RCC 7860 (cell line): ENCODE data around the gene PRPF6.

Experiments
- DNase-seq: peaks from one replicate; pipeline ENCODE4 v3.0.0-alpha.2; 2015; ENCODE audit warnings: low spot score
- FAIRE-seq: peaks from 2 replicates; lab custom pipeline; 2012; peaks lifted over from hg19 to GRCh38; lab: Jason Lieb, UNC

PRPF6 gene

DNA sequence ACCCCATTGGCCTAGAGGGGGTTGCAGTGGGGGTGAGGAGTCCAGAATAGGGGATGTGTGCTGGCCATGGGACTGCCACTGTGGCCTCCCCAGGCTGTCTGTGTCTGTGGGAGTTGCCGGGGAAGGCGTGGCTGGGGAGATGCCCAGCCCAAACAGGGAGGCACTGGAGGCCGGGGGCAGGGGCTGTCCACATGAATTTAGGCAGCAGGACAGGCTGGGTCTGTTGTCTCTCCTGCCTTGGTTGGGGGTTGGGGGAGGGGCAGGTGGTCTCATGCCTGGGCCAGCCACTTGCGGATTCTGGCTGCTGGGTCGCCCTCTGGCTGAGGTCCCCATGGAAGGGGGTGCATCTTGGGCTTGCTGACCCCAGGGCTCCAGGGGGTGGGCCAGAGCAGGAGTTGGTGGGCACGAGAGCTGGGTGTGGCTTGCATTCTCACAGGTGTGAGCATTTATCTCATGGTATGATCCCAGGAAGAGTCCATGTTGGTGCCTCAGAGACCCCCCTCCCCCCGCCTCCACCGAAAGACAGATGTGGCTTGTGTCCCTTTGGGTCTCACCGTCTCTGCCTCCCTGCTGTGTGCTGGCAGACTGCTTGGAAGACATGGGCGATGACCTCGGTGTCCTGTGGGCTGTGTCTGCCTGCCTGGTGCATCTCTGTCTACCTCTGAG is 64.5 kb downstream of the PRPF6 start:
- no peak for DNase-seq

DNA sequence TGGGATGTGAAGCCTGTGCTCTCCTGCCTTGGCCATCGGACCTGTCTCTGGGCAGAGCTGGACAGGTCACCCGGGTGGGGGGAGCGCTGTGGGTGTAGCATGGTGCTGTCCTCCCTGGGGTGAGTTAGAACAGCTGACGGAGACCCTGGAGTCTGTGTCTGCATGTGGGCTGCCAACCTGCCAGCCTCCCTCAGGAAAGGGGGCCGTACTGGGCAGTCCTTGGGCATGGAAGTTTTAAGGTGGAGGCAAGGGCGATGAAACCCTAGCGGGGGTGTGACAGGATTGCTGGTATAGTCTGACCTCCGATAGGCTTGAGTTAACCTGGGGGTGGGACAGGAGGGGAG is 66.1 kb downstream of the PRPF6 start:
- DNase-seq (no peak), FAIRE-seq (no peak)

More for the DNA sequence above, 64.5 kb downstream of the PRPF6 start:
- no peak for FAIRE-seq

DNA sequence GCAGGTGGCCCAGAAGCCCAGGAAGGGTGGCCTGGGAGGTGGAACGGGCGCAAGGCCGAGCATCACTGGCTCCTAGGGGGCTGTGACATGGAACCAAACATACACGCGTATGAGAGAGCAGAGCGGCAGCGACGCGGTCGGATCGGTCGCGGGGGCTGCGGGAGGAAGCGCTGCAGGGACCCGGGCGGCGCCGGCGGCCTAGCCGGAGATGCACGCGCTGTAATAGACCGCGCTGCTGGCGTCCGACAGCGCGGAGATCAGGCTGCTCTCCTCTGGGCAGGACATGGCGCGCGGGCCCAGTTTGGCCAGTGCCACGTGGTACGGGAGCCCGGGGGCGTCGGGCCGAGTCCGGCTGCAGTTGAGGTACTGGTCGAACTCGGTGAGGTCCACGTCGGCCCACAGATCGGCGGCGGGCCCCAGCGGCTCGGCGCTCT is 67.1 kb downstream of the PRPF6 start:
- FAIRE-seq (no peak), DNase-seq (no peak)

DNA sequence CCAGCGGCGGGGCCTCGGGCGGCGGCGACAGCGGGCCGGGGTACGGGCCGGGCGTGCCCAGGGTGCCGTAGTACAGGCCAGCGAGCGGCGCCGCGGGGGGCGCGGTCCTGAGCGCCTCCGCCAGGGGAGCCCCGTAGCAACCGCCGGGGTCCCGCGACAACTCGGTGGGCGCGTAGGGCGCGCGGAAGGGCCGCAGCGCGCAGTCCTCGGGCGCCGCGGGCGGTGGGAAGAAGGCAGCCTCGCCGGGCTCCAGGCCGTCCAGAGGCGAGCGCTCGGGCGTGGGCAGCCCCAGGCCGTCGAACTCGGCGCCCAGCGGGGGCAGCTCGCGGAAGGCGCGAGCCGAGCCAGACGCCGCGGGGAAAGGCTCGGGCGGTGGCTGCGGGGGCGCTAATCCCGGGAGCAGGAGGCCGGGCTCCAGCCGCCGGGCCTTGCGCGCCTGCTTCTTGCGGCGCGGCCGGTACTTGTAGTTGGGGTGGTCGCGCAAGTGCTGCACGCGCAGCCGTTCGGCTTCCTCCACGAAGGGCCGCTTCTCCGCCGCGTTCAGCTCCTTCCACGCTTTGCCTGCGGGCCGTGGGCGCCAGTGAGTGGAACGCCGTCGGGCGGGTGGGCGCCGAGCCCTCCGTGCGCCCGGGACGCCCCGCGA is 67.6 kb downstream of the PRPF6 start:
- FAIRE-seq (no peak), DNase-seq (no peak)

DNA sequence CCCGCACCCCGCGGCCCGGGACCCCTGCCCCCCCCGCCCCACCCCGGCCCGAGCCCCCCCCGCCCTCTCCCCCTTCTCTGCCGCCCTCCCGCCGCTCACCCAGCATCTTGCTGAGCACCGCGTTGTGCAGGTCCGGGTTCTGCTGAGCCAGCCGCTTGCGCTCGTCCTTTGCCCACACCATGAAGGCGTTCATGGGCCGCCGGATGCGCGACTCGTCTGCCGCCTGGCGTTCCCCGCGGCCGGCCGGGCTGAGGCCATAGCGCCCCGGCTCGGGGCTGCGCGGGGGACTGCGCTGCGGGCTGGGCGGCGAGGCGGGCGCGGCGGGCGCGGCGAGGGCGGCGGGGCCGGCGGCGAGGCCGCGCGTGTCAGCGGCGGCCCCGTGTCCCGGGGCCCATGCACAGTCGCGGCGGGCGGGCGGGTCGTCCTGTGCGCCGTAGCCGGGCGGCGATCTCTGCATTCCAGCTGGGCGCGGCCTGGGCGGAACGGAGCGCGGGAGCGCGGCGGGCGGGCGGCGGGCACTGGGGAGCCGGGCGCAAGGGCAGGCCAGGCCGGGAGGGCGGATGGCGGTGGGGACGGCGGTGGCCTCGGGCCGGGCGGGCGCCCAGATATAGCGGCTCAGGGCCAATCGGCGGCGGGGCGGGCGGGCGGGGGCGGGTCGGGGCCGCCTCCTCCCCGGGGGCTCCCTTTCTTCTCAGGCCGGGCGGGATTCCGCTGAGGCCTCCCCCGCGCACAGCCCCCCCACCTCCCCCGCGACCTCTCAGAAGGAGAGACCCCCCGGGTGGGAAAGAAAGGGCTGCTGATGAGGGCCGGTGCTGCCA is 68.3 kb downstream of the PRPF6 start, which contains the start of gene SOX18:
TSS of gene SOX18 (minus strand) at position 580 of the 818 bp plus-strand sequence. CDS start at position 457, 123 bp downstream.
- FAIRE-seq, result no peak
- DNase-seq, result no peak

DNA sequence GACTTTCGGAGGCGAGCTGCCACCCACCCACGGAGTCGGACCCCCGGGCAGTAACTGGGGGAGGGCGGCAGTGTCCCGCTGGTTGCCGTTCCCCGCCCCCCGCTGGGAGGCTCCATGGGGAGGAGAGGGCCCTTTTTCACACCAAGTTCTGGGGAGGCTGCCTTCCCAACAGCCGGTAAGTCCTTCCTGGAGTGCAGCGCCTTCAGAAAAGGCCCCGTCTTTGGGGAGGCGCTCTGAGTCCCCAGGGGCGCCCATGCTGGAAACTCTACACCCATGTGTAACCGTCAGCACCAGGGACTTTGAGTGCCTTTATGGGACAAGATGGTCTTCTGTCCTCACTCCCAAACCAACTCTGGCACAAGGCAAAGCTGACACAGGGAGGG is 68.9 kb downstream of the PRPF6 start:
- no peak for FAIRE-seq
- no peak for DNase-seq

DNA sequence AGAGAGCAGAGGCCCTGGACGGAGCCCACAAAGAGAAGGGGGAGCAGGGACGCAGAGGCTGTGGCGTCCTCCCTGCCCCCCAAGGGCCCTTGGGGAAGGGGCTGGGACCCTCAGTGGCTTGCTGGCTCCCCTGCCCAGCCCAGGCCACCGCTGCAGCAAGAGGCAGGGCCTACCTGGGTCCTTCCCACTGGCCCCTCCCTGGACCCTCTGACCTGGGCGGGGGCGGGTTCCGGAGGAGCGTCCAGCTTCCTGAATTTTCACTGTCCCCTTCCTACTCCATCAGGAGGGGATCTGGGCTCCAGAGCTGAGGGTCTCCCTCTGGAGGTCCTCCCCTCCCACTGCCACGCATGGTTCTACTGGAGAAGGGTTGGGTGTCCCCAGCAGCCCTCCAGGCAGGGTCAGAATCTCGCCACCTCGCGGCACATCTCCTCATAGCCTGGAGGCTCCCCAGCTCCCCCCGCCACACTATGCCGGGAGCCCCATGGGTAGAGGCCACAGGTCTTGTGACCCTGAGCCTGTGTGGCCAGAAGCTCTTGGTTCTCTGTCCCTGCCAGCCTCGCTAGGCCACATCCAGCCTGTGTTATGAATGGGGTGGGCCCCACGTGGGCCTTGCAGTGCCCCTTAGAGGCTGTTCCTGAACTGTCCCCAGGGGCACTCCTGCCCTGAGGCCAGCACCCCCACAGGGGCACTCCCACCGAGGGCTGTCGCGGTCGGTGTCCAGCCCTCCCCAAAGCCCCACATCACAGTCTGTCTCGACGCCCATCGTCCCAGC is 69.5 kb downstream of the PRPF6 start:
- no peak for FAIRE-seq
- DNase-seq, result no peak

DNA sequence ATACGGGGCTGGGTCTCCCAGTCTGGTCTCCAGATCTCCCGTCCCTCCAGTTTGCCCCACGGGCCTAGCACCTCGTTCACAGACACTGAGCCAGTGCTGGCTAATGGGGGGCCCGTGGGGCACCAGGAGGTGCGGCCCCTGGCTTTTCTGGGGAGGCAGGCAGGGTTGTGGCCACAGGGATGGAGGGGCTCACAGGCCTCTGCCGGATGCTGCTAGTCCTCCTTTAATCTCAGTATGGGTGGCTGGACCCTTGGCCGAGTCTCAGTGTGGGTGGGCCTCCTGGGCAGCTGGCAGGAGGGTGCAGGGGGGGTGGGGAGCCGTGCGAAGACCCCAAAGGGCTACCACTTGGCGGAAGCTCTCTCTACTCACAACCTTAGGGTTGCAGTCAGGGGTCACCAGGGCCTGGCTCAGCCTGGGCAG is 70.1 kb downstream of the PRPF6 start:
- FAIRE-seq, result no peak
- DNase-seq, result no peak

DNA sequence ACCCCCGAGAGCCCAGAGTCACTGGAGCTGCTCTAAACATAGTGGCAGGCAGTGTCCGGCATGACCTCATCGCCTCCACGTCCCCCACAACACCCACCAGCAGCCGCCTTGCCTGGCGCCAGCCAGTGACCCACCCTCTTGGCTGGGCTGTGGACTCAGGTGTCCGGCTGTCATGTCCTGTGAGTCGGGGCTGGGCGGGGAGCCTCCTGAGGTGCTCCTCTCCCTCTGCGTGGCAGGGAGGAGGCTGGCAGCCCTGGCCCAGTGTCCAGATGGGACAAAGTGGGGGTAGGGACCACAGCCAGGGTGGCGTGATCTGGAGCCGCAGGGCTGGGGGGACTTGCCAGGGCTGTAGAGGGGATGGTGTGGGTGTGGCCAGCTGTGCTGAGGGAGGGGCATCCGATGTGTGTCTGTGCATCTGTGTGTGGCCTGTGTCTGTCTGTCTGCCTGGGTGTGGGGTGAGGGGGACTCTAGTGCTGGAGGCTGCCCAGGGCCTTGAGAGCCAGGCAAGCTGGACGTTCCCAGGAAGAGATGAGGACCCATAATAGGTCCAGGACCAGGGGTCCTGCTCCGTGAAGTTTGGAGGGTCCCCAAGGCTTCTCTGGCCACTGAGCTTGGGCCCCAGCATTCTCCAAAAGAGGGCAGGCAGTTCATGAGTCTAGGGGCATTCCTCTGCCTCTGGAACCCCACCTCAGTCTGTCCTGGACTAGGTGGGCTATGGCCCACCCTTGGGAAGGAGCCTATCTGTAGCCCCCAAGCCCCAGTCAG is 70.8 kb downstream of the PRPF6 start:
- FAIRE-seq, result no peak
- no peak for DNase-seq

DNA sequence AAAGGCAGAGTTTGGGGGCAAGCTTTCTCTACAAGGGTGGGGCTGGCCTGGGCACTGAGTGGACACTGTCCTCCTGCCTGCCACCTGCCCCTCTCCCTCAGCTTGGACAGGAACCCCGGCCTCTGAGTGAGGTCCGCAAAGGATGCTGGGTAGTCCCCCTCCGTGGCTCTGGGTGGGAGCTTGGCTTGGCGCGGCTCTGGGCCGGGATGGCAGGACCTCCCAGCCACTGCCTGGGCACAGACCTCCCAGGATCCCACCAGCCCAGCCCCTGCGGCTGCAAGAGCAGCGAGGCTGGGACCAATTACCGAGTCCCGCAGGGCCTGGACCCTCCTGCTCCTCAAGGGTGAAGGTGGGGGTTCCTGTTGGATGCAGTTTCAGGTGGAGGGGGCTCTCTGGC is 71.4 kb downstream of the PRPF6 start:
- no peak for DNase-seq
- FAIRE-seq, result no peak

DNA sequence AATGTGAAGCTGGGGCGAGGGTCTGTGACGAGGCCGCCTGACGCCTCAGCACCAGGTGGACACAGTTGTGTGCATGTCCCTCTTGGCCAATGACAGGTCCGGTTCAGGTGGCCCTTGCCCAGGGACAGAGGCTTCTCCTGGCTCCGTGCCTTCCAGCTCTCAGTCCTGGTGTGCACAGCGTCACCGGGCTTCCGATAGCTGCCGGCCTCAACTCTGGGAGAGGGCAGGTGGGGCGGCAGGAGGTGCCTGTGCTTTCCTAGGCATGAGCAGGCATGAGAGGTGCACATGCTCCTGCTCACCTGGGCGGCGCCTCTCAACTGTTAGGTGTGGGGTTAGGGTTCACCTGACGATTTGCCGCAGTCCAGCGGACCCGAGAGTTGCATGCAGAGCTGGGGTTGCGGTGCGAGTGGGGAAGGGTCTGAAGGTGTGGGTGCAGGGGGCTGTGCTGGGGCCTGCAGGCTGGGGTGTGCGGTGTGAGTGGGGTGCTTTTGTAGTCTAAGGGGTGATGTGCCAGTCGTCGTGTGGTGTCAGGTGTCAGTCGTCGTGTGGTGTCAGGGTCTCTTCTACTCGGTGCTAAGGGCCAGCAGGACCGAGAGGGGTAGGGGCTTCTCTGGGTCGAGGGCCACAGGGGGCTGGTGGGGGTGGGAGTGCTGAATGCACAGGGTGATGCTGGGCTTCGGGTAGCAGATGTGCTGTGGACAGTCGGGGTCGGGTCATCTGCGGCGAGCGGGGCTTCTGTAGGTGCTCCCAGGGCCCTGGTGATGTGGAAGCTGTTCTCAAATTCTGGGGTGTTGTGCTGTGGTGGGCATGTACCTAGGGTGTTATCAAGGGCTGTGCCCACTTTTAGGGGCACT is 72.3 kb downstream of the PRPF6 start:
- no peak for FAIRE-seq
- DNase-seq, result no peak

DNA sequence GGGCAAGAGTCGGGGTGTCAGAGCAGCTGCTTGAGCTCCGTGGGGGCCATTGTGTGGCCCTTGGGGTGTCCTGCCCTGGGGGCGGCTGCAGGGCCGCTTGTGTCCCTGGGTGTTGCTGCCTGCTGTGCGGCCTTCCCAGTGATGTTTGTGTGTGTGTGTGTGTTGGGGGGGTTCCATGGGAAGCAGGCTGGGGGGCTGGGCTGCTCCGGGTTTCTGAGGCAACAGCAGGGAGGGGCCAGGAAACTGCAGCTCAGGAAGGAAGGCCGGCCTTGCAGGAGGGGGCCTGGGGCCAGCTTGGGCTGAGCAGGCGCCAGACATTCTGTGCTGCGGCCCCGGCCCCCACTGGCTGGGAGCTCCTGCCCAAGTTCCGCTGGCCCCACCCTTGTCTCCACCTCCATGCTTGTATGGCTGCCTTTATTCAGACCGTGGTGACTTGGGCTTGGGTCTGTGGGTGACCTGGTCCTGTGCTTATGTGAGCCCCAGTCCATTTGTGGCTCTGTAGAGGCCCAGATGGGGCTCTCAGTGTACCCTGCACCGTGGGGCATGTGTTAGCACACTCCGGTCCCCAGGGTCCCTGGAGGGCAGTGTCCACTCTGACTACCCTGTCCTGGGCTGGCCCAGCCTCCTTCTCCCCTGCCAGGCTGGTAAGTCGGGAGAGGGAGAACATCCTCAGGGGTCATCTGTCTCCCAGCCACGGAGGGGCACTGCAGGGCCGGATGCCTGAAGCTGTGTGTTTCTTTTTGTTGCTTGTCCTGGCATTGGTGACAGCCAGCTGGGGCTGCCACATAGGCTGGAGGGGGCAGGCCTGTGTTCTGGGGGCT is 73.1 kb downstream of the PRPF6 start:
- no peak for FAIRE-seq
- DNase-seq, result peak; percentile 41

DNA sequence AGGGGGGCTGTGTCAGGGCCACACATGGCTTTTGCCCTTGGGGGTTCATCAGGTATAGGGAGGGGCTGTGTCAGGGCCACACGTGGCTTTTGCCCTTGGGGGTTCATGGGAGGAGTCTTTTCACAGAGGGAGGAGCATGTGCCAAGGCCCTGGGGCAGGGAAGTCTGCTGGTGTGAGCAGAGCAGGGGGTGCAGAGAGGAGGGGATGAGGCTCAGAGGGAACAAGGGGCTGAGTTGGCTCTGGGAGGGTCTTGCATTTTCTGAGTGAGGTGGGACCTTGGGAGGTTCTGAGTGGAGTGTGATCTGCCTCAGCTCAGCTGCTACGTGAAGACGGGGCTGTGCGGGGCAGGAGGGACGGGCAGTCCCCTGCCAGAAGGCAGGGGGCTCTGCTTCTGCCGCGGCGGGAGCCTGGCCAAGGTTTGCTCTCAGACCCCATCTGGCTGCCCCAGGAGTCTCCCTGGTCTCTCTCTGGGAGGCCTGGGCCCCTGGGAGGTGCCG is 74.5 kb downstream of the PRPF6 start:
- FAIRE-seq (no peak), DNase-seq (no peak)

DNA sequence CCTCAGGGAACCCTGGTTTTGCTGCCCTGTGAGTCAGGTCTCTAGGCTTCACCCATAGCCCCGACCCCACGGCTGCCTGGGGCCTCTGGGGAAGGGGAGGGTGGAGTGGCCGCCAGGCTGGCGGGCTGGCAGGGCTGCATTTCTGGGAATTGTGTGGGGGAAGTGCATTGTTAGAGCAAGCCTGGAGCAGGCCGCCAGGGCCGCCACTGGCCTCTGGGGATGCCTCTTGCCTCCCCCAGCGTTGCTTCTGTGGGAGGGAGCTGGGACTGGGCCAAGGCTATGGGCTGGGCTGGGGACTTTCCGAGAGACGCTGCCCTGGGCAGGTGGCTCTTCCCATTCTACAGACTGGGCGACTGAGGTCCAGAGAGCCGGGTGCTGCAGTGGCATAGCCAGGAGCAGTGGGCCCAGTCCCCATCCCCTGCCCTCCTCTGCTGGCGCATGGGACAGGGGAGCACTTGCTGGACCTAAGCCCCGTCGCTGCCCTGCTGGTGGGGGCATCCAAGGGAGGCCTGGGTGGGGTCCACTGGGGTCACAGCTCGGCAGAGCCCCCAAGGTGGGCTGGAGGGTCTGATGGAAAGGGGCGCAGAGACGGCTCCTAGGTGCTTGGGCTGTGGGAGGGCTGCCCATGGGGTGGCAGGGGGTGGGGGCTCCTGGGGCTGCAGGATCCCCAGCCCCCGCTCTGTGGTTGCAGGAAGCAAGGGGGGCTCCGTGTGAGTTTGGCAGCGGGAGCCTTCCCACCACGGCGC is 75.1 kb downstream of the PRPF6 start:
- peak; percentile 43 for DNase-seq
- FAIRE-seq, result no peak

DNA sequence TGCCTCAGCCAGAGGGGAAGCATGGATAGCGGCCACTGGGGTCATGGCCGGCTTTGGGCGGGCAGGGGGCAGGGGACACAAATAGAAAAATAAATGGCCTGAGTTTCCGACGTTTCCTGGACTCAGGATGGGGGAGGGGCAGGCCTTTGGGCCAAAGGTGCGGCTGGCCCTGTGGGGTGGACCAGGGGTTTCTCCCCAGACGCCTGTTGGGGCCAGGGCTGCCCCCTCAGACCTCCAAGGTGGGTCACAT is 75.6 kb downstream of the PRPF6 start:
- no peak for FAIRE-seq
- no peak for DNase-seq

DNA sequence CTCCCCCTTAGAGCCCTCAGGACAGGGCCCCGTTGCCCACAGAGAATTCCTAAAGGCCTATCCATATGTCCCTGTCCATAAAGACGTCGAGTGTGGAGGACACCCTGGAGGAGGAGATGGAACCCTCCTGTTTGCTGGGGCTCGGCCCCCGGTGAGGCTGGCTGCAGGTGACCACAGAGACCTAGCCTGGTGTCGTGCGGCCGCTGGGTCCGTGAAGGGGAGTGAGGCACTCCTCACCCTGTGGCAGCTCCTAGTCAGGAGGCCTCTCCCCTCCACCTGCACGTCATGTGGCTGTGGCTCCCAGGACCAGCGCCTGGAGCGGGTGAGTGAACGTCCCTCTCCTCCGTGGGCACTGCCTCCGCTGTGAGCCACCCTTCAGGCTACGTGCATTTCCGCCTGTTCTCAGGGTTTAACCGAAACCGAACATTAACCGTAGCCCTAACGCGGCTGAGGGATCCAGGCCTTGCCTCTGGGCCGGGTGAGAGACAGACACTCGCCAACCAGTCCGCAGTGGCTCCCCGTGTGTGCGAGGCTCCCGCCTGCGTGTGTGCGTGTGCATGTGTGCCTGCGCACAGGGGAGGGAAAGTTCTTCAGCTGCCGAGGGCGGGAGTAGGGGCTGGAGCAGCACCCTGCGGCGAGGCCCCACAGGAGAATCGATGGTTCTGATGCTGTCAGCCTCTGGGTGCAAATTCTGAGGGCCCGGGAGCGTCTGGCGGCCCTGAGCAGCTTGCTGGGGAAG is 76.1 kb downstream of the PRPF6 start:
- no peak for FAIRE-seq
- DNase-seq, result no peak
